HEK293 (cell line): Measurements from ENCODE around the gene ZBTB21.

Experiments used
- CTCF ChIA-PET: fragments of 350-600 bp; formaldehyde crosslinking; extraction: SDS; loops from one replicate; lab custom pipeline; 2021; ENCODE audit warnings: antibody characterized with exemption; lab: Yijun Ruan, JAX
- POLR2A ChIA-PET: fragments of 300-600 bp; formaldehyde crosslinking; extraction: SDS; loops from one replicate; lab custom pipeline; 2020; ENCODE audit warnings: antibody characterized with exemption, inconsistent platforms; lab: Yijun Ruan, JAX
- H3K27ac ChIP-seq: fragments of 200-500 bp; sonication (Bioruptor generic); 2 replicates; pipeline ENCODE4 v1.5.1; 2014; ENCODE audit warnings: low read depth, low read length, control low read depth, inconsistent platforms; ENCODE audit errors: extremely low read depth
- H3K36me3 ChIP-seq, 2 experiments: fragments of 200-500 bp in 1 of 2; sonication (Bioruptor generic) in 1 of 2; 1 replicate in 1 of 2; 2 replicates in 1 of 2; pipeline ENCODE4 v1.5.1; 2014 to 2017; ENCODE audit warnings: inconsistent platforms in 2 of 2, low read length in 2 of 2; ENCODE audit not compliant: control insufficient read depth in 2 of 2, insufficient read depth in 1 of 2
- H3K4me1 ChIP-seq: fragments of 200-500 bp; sonication (Bioruptor generic); 2 replicates; pipeline ENCODE4 v1.5.1; 2014; ENCODE audit warnings: mild to moderate bottlenecking, low read length, inconsistent platforms; ENCODE audit not compliant: control insufficient read depth, insufficient read depth
- H3K4me3 ChIP-seq: 2 replicates; pipeline ENCODE4 v1.5.1; 2011; ENCODE audit warnings: low read depth, mild to moderate bottlenecking, control low read depth, low read length, moderate library complexity
- H3K9me3 ChIP-seq: fragments of 200-500 bp; sonication (Bioruptor generic); 2 replicates; pipeline ENCODE4 v1.5.1; 2014; ENCODE audit warnings: low read depth, low read length, inconsistent platforms; ENCODE audit not compliant: control insufficient read depth, insufficient read depth
- ATF2 ChIP-seq: fragments of 450-650 bp; formaldehyde crosslinking; IDR thresholded peaks from 2 replicates; pipeline ENCODE4 v1.5.1; 2016; ENCODE audit warnings: missing biosample characterization, missing genetic modification characterization, low read depth
- BCL11A ChIP-seq: fragments of 450-650 bp; formaldehyde crosslinking; IDR thresholded peaks from 2 replicates; pipeline ENCODE4 v1.5.1; 2016; ENCODE audit warnings: low read depth, missing biosample characterization, missing genetic modification characterization
- EGR2 ChIP-seq: fragments of 450-650 bp; formaldehyde crosslinking; IDR thresholded peaks from 2 replicates; pipeline ENCODE4 v1.5.1; 2016; ENCODE audit warnings: low read depth, missing biosample characterization, missing genetic modification characterization
- KLF9 ChIP-seq: fragments of 450-650 bp; formaldehyde crosslinking; IDR thresholded peaks from 2 replicates; pipeline ENCODE4 v1.5.1; 2016; ENCODE audit warnings: missing biosample characterization, missing genetic modification characterization, low read depth
- PRDM1 ChIP-seq: fragments of 450-650 bp; formaldehyde crosslinking; IDR thresholded peaks from 2 replicates; pipeline ENCODE4; 2016; ENCODE audit warnings: missing biosample characterization, missing genetic modification characterization
- ZBTB8A ChIP-seq: fragments of 450-650 bp; formaldehyde crosslinking; IDR thresholded peaks from 2 replicates; pipeline ENCODE4 v1.5.1; 2016; ENCODE audit warnings: missing biosample characterization, missing genetic modification characterization
- ZFHX2 ChIP-seq: fragments of 450-650 bp; formaldehyde crosslinking; conservative IDR thresholded peaks from 2 replicates; pipeline ENCODE4 v1.5.1; 2016; ENCODE audit warnings: missing biosample characterization, missing genetic modification characterization
- ZNF280C ChIP-seq: fragments of 450-650 bp; formaldehyde crosslinking; IDR thresholded peaks from 2 replicates; pipeline ENCODE4 v1.5.1; 2016; ENCODE audit warnings: missing biosample characterization, missing genetic modification characterization
- ZNF280D ChIP-seq: fragments of 450-650 bp; formaldehyde crosslinking; IDR thresholded peaks from 2 replicates; pipeline ENCODE4 v1.5.1; 2016; ENCODE audit warnings: missing biosample characterization, missing genetic modification characterization
- ZNF324 ChIP-seq: fragments of 450-650 bp; formaldehyde crosslinking; IDR thresholded peaks from 2 replicates; pipeline ENCODE4 v1.5.1; 2016; ENCODE audit warnings: missing biosample characterization, missing genetic modification characterization
- ZNF473 ChIP-seq: fragments of 450-650 bp; formaldehyde crosslinking; IDR thresholded peaks from 2 replicates; pipeline ENCODE4 v1.5.1; 2017; ENCODE audit warnings: missing biosample characterization, missing genetic modification characterization
- ZNF560 ChIP-seq: fragments of 450-650 bp; formaldehyde crosslinking; IDR thresholded peaks from 2 replicates; pipeline ENCODE4 v1.5.1; 2017; ENCODE audit warnings: missing biosample characterization, missing genetic modification characterization, borderline replicate concordance
- ZNF639 ChIP-seq: fragments of 450-650 bp; formaldehyde crosslinking; IDR thresholded peaks from 2 replicates; pipeline ENCODE4 v1.5.1; 2016; ENCODE audit warnings: missing biosample characterization, missing genetic modification characterization
- ZNF692 ChIP-seq: fragments of 450-650 bp; formaldehyde crosslinking; IDR thresholded peaks from 2 replicates; pipeline ENCODE4 v1.5.1; 2016; ENCODE audit warnings: missing biosample characterization, missing genetic modification characterization

Gene ZBTB21

GRCh38 chr21:42031241-42031640 lies 21.1 kb upstream of the ZBTB21 start (continued):
- TF ChIP-seq ATF2 (tag by site-specific recombination) (no peak), ZNF280D (no peak), ZNF692 (no peak), ZNF560 (tag by site-specific recombination) (no peak), ZNF324 (tag by site-specific recombination) (no peak), ZBTB8A (tag by site-specific recombination) (no peak), ZNF639 (tag by site-specific recombination) (no peak), KLF9 (tag by site-specific recombination) (no peak), PRDM1 (no peak), BCL11A (tag by site-specific recombination) (no peak)

GRCh38 chr21:42030311-42030710 lies 20.2 kb upstream of the ZBTB21 start:
- Histone ChIP-seq H3K4me1 (no peaks in the 10 kb centered on the region), H3K36me3 (no peaks in the 10 kb centered on the region), H3K27ac (no peak overlapping the region), H3K9me3 (no peaks in the 10 kb centered on the region), H3K4me3 (no peak overlapping the region)
- TF ChIP-seq ZNF473 (tag by site-specific recombination) (no peak), EGR2 (tag by site-specific recombination) (peak; percentile 90), ZFHX2 (tag by site-specific recombination) (peak; percentile 55), ZNF280C (tag by site-specific recombination) (no peak)
- ChIA-PET CTCF (no interaction called here), POLR2A (no interaction called here)
